Smooth muscle cell (in vitro differentiated cells): Measurements from ENCODE around the gene SLC36A2. TPM values are rescaled to one million over a fixed set of nuclear protein-coding genes. Genes with fewer than 3 reads are reported as not detected.

Experiments
- DNase-seq: peaks from one replicate; lab custom pipeline; 2025; ENCODE audit not compliant: unreplicated experiment; lab: John Stamatoyannopoulos, UW
- H2AFZ ChIP-seq: fragments of 200-600 bp; sonication (generic); 2 replicates; pipeline ENCODE4 v1.6.0; 2016; ENCODE audit warnings: antibody characterized with exemption, low read depth, mild to moderate bottlenecking
- H3F3A ChIP-seq: fragments of 200-600 bp; sonication (generic); 2 replicates; pipeline ENCODE4 v1.6.0; 2017; ENCODE audit warnings: antibody characterized with exemption, low read depth
- H3K27ac ChIP-seq: fragments of 200-600 bp; sonication (generic); 2 replicates; pipeline ENCODE4 v1.5.1; 2016; ENCODE audit warnings: low read depth, mild to moderate bottlenecking
- H3K27me3 ChIP-seq: fragments of 200-600 bp; sonication (generic); 2 replicates; pipeline ENCODE4 v1.6.1; 2016; ENCODE audit warnings: low read depth, mild to moderate bottlenecking
- H3K36me3 ChIP-seq: fragments of 200-600 bp; sonication (generic); 2 replicates; pipeline ENCODE4 v1.5.1; 2016; ENCODE audit warnings: low read depth
- H3K4me1 ChIP-seq: fragments of 200-600 bp; sonication (generic); 2 replicates; pipeline ENCODE4 v1.5.1; 2016; ENCODE audit warnings: low read depth
- H3K4me2 ChIP-seq: fragments of 200-600 bp; sonication (generic); 2 replicates; pipeline ENCODE4 v1.6.0; 2016; ENCODE audit warnings: mild to moderate bottlenecking
- H3K4me3 ChIP-seq: fragments of 200-600 bp; sonication (generic); 2 replicates; pipeline ENCODE4 v1.5.1; 2016; ENCODE audit warnings: mild to moderate bottlenecking
- H3K79me2 ChIP-seq: fragments of 200-600 bp; sonication (generic); 2 replicates; pipeline ENCODE4 v1.6.0; 2016; ENCODE audit warnings: low read depth, mild to moderate bottlenecking
- H3K9ac ChIP-seq: fragments of 200-600 bp; sonication (generic); 2 replicates; pipeline ENCODE4 v1.6.0; 2016; ENCODE audit warnings: low read depth
- H3K9me3 ChIP-seq: fragments of 200-600 bp; sonication (generic); replicated peaks from 2 replicates; pipeline ENCODE4 v1.5.1; 2016; ENCODE audit warnings: low read depth
- H4K20me1 ChIP-seq: fragments of 200-600 bp; sonication (generic); 2 replicates; pipeline ENCODE4 v1.6.0; 2016; ENCODE audit warnings: low read depth
- WGBS: methylation state at CpG from one replicate; pipeline ENCODE4 v1.1.7; 2016; ENCODE audit warnings: low lambda C conversion rate; 5-methylcytosine and 5-hydroxymethylcytosine counted together
- polyA plus RNA-seq: library from polyadenylated mRNA; unstranded; fragments of >200 nt; fragmentation: Nextera tagmentation; extraction: Ambion mirVana; gene quantifications from 2 replicates; pipeline ENCODE4 v1.2.1, GENCODE V29; 2016
- total RNA-seq: library from RNA; depleted of rRNA; stranded (reverse); fragments of >200 nt; gene quantifications from 2 replicates; pipeline ENCODE4 v1.2.3, GENCODE V29; 2014
- TF ChIP-seq, protein P1 (sequence below): fragments of 200-600 bp; sonication (generic); IDR thresholded peaks from 2 replicates; pipeline ENCODE4 v1.5.1; 2017; ENCODE audit warnings: borderline replicate concordance, mild to moderate bottlenecking, antibody characterized with exemption; ENCODE audit not compliant: insufficient read depth, poor library complexity, severe bottlenecking

The SLC36A2 gene
- total and polyA plus RNA-seq, 2 experiments from 2014 or later = not detected

DNA sequence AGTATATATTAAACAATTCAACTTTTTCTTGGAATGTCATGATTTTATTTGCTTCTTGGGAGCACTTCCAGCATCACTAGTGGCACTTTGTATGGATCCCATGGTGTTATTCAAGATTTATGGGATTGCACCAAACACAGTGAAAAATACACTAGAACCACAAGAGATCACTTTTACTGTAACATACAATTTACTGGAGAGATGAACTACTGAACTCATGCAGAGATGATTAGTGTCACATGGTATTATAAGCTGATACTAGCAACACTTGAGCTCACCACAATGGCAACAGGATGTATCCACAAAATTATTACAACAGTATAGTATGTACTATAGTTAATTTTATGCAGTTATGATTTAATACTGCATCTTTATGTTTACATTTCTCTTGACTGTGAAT, 16.3 kb upstream of the SLC36A2 start:
- Histone ChIP-seq H3K9ac (no peak overlapping the region), H3K27ac (no peak overlapping the region), H3K27me3 (no peaks in the 10 kb centered on the region), H3K9me3 (peaks cover 9% of the 10 kb centered on the region), H4K20me1 (no peaks in the 10 kb centered on the region), H3K4me3 (no peak overlapping the region), H3F3A (no peaks in the 10 kb centered on the region), H3K36me3 (no peaks in the 10 kb centered on the region), H2AFZ (no peak overlapping the region), H3K4me1 (no peaks in the 10 kb centered on the region), H3K4me2 (no peak overlapping the region), H3K79me2 (no peaks in the 10 kb centered on the region)
- DNase-seq = no peak
- TF ChIP-seq, protein P1, sequence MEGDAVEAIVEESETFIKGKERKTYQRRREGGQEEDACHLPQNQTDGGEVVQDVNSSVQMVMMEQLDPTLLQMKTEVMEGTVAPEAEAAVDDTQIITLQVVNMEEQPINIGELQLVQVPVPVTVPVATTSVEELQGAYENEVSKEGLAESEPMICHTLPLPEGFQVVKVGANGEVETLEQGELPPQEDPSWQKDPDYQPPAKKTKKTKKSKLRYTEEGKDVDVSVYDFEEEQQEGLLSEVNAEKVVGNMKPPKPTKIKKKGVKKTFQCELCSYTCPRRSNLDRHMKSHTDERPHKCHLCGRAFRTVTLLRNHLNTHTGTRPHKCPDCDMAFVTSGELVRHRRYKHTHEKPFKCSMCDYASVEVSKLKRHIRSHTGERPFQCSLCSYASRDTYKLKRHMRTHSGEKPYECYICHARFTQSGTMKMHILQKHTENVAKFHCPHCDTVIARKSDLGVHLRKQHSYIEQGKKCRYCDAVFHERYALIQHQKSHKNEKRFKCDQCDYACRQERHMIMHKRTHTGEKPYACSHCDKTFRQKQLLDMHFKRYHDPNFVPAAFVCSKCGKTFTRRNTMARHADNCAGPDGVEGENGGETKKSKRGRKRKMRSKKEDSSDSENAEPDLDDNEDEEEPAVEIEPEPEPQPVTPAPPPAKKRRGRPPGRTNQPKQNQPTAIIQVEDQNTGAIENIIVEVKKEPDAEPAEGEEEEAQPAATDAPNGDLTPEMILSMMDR = no peak

DNA sequence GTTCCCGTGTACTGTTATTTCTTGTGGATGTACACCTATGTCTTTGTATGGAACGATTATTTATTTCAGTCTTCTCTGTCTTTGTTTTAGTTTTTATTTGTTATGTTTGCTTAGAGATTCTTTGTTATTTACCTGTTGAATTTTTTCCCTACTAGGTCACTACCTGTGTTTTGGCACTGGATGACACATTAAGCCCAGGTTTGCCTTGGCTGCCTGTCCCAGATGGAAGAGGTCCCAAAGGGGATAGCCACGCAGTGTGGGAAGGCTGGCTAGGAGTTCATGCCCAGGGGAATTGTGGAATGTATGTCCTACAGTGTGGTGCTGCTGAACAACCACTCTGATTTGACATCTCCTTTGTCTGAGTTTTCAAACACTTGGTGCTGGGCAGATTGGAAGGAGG, 15.6 kb upstream of the SLC36A2 start:
- Histone ChIP-seq H3K36me3 (no peaks in the 10 kb centered on the region), H3K27ac (no peak overlapping the region), H3K9me3 (peaks cover 9% of the 10 kb centered on the region), H3K9ac (no peak overlapping the region), H3F3A (no peaks in the 10 kb centered on the region), H2AFZ (no peak overlapping the region), H4K20me1 (no peaks in the 10 kb centered on the region), H3K4me2 (no peak overlapping the region), H3K4me3 (no peak overlapping the region), H3K79me2 (no peaks in the 10 kb centered on the region), H3K4me1 (no peaks in the 10 kb centered on the region), H3K27me3 (no peaks in the 10 kb centered on the region)
- DNase-seq = no peak
- 86% methylated on average over 3 of the region's 3 CpGs for WGBS
- TF ChIP-seq, protein P1 = no peak

DNA sequence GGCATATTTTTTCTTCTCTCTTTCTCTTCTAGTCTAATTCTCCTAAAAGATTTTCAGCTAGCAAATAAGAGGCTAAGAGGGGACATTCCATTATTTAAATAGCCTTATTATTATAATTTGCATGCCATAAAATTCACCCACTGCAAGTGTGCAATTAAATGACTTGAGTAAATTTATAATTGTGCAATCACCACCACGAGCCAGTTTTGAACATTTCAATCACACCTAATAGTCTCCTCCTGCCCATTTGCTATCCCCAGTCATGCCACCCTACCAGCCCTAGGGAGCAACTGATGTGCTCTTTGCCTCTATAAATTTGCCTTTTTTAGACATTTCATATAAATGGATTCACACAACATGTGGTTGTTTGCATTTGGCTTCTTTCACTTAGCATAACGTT, 12.0 kb upstream of the SLC36A2 start:
- DNase-seq = no peak
- no peak overlapping the region for H3K4me3 ChIP-seq
- H3K4me1 ChIP-seq = no peaks in the 10 kb centered on the region
- H3F3A ChIP-seq = no peaks in the 10 kb centered on the region
- H3K79me2 ChIP-seq = no peaks in the 10 kb centered on the region
- no peak overlapping the region for H2AFZ ChIP-seq
- H3K9me3 ChIP-seq = peaks cover 9% of the 10 kb centered on the region
- no peak overlapping the region for H3K9ac ChIP-seq
- no peaks in the 10 kb centered on the region for H3K36me3 ChIP-seq
- H3K27ac ChIP-seq = no peak overlapping the region
- TF ChIP-seq, protein P1 = no peak
- no peaks in the 10 kb centered on the region for H3K27me3 ChIP-seq
- H4K20me1 ChIP-seq = no peaks in the 10 kb centered on the region
- WGBS = 76% methylated on average over 2 of the region's 2 CpGs
- no peak overlapping the region for H3K4me2 ChIP-seq

DNA sequence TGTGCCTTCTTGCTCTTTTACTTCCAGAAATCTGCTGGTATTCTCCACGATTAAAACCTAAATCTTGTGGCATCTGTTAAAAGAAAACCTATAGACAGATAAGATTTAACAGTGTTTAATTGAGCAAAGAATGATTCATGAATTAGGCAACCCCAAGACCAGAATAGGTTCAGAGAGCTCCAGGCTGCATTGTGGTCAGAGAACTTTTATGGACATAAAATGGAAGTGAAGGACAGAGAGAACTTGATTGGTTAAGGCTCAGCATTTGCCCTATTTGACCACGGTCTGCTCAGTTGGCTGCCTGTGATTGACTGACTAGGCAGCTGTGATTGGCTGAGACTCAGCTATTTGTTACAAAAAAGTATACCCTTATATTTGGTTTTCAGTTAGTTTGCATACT, 10.4 kb upstream of the SLC36A2 start:
- 63% methylated on average over 2 of the region's 2 CpGs for WGBS
- Histone ChIP-seq H3K9ac (no peak overlapping the region), H3K27ac (no peak overlapping the region), H3K79me2 (no peaks in the 10 kb centered on the region), H4K20me1 (no peaks in the 10 kb centered on the region), H3K36me3 (no peaks in the 10 kb centered on the region), H3F3A (no peaks in the 10 kb centered on the region), H3K4me2 (no peak overlapping the region), H3K27me3 (no peaks in the 10 kb centered on the region), H3K4me1 (no peaks in the 10 kb centered on the region), H3K9me3 (peaks cover 9% of the 10 kb centered on the region), H3K4me3 (no peak overlapping the region), H2AFZ (no peak overlapping the region)
- TF ChIP-seq, protein P1 = no peak
- no peak for DNase-seq
